MM.1S (cell line): ENCODE measurements around the gene SORCS2.

Experiments
- DNase-seq: peaks from one replicate; pipeline ENCODE4 v3.0.0-alpha.2; 2015
- H2AFZ ChIP-seq: fragments of 300-600 bp; sonication (generic); 2 replicates; pipeline ENCODE4 v1.6.0; 2016; ENCODE audit warnings: antibody characterized with exemption, low read length
- H3F3A ChIP-seq: fragments of 300-600 bp; sonication (generic); 2 replicates; pipeline ENCODE4 v1.6.1; 2016; ENCODE audit warnings: mild to moderate bottlenecking, antibody characterized with exemption, low read length, moderate library complexity, mixed read lengths; ENCODE audit not compliant: insufficient read depth
- H3K27ac ChIP-seq: fragments of 300-600 bp; sonication (generic); 2 replicates; pipeline ENCODE4 v1.5.1; 2016; ENCODE audit warnings: mild to moderate bottlenecking, low read length
- H3K27me3 ChIP-seq: fragments of 300-600 bp; sonication (generic); replicated peaks from 2 replicates; pipeline ENCODE4 v1.6.0; 2016; ENCODE audit warnings: low read length; ENCODE audit not compliant: insufficient read depth
- H3K36me3 ChIP-seq: fragments of 300-600 bp; sonication (generic); replicated peaks from 2 replicates; pipeline ENCODE4 v1.6.1; 2016; ENCODE audit warnings: mild to moderate bottlenecking, low read length, mixed read lengths; ENCODE audit not compliant: insufficient read depth
- H3K4me1 ChIP-seq: fragments of 300-600 bp; sonication (generic); 2 replicates; pipeline ENCODE4 v1.6.1; 2016; ENCODE audit warnings: low read length, mixed read lengths
- H3K4me2 ChIP-seq: fragments of 300-600 bp; sonication (generic); 2 replicates; pipeline ENCODE4 v1.6.0; 2016; ENCODE audit warnings: low read depth, low read length
- H3K4me3 ChIP-seq: fragments of 300-600 bp; sonication (generic); 2 replicates; pipeline ENCODE4 v1.5.1; 2016; ENCODE audit warnings: low read length, mixed read lengths
- H3K79me2 ChIP-seq: fragments of 300-600 bp; sonication (generic); 2 replicates; pipeline ENCODE4 v1.6.1; 2016; ENCODE audit warnings: mixed run types, low read length, mixed read lengths
- H3K9ac ChIP-seq: fragments of 300-600 bp; sonication (generic); 2 replicates; pipeline ENCODE4 v1.6.1; 2016; ENCODE audit warnings: low read length, mixed read lengths
- H3K9me2 ChIP-seq: fragments of 300-600 bp; sonication (generic); replicated peaks from 2 replicates; pipeline ENCODE4 v1.6.1; 2016; ENCODE audit warnings: mild to moderate bottlenecking, low read length, mixed read lengths; ENCODE audit not compliant: insufficient read depth
- H3K9me3 ChIP-seq: fragments of 300-600 bp; sonication (generic); replicated peaks from 2 replicates; pipeline ENCODE4 v1.6.1; 2016; ENCODE audit warnings: mild to moderate bottlenecking, low read length, mixed read lengths; ENCODE audit not compliant: insufficient read depth
- H4K20me1 ChIP-seq: fragments of 300-600 bp; sonication (generic); 2 replicates; pipeline ENCODE4 v1.6.1; 2016; ENCODE audit warnings: mild to moderate bottlenecking, low read length, moderate library complexity, mixed read lengths; ENCODE audit not compliant: insufficient read depth
- EZH2 ChIP-seq: fragments of 300-600 bp; sonication (generic); optimal IDR thresholded peaks from 2 replicates; pipeline ENCODE3; 2017; ENCODE audit warnings: low read depth, mild to moderate bottlenecking, antibody characterized with exemption, low read length, mixed read lengths
- EZH2phosphoT487 ChIP-seq: fragments of 300-600 bp; sonication (generic); IDR thresholded peaks from 2 replicates; pipeline ENCODE4 v1.6.1; 2018; ENCODE audit warnings: antibody characterized with exemption, low read length
- TF ChIP-seq, protein P1 (sequence below): fragments of 300-600 bp; sonication (generic); IDR thresholded peaks from 2 replicates; pipeline ENCODE4 v1.5.1; 2016; ENCODE audit warnings: antibody characterized with exemption, low read length, mixed read lengths

Gene SORCS2

GRCh38 chr4:7279902-7280301 lies 87.6 kb downstream of the SORCS2 start:
- H3K9ac ChIP-seq: no peak overlapping the region
- no peak overlapping the region for H3K4me3 ChIP-seq
- H3K4me2 ChIP-seq: no peak overlapping the region
- H3K9me3 ChIP-seq: no peaks in the 10 kb centered on the region
- peaks cover 97% of the 10 kb centered on the region for H3K27me3 ChIP-seq
- TF ChIP-seq, protein P1, sequence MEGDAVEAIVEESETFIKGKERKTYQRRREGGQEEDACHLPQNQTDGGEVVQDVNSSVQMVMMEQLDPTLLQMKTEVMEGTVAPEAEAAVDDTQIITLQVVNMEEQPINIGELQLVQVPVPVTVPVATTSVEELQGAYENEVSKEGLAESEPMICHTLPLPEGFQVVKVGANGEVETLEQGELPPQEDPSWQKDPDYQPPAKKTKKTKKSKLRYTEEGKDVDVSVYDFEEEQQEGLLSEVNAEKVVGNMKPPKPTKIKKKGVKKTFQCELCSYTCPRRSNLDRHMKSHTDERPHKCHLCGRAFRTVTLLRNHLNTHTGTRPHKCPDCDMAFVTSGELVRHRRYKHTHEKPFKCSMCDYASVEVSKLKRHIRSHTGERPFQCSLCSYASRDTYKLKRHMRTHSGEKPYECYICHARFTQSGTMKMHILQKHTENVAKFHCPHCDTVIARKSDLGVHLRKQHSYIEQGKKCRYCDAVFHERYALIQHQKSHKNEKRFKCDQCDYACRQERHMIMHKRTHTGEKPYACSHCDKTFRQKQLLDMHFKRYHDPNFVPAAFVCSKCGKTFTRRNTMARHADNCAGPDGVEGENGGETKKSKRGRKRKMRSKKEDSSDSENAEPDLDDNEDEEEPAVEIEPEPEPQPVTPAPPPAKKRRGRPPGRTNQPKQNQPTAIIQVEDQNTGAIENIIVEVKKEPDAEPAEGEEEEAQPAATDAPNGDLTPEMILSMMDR: no peak
- TF ChIP-seq EZH2phosphoT487: no peak
- no peak for TF ChIP-seq EZH2
- H3K4me1 ChIP-seq: no peaks in the 10 kb centered on the region
- no peak overlapping the region for H3K27ac ChIP-seq
- no peaks in the 10 kb centered on the region for H3K36me3 ChIP-seq
- no peak overlapping the region for H2AFZ ChIP-seq
- H3F3A ChIP-seq: no peaks in the 10 kb centered on the region
- no peaks in the 10 kb centered on the region for H4K20me1 ChIP-seq
- H3K9me2 ChIP-seq: no peaks in the 10 kb centered on the region
- no peaks in the 10 kb centered on the region for H3K79me2 ChIP-seq
- no peak for DNase-seq

DNA sequence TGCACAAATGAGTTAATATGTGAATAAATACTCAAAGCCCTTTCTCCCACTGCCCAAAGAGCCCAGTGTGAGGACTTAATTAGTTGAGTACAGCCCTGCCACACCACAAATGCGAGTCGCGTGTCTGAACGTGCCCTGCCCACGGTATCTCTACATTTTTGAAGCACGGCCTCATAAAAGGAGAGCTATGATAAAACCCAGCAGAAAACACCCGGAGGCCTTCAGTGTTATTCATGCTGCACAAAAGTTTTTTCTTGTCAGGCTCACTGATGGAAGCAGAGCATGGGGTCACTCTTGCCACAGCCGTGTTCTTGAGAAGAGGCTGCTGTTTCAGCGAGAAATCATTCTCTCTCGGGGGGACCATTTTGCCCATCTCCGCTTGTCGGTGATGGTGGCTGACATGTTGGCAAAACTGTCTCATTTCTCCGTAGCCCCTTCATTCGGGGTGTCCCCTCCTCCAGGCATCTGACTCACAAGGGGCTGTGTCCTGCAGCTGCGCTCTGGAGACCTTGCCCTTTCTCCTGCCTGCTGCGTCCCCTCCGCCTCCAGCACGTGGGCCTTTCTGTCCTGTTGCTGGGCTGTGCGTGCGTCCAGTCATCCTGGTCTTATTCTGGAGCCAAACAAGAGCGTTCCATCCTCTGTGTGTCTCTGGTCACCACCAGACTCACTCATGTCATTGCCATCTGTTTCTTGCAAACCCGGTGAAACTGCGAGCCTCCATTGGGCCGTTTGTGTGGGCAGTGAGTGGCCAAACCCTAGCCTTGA lies 88.8 kb downstream of the SORCS2 start:
- no peaks in the 10 kb centered on the region for H3K79me2 ChIP-seq
- no peak overlapping the region for H3K4me3 ChIP-seq
- H4K20me1 ChIP-seq: no peaks in the 10 kb centered on the region
- no peaks in the 10 kb centered on the region for H3K9me3 ChIP-seq
- H2AFZ ChIP-seq: no peak overlapping the region
- H3K9ac ChIP-seq: no peak overlapping the region
- peaks cover 94% of the 10 kb centered on the region for H3K27me3 ChIP-seq
- no peaks in the 10 kb centered on the region for H3F3A ChIP-seq
- DNase-seq: no peak
- H3K27ac ChIP-seq: no peak overlapping the region
- no peaks in the 10 kb centered on the region for H3K9me2 ChIP-seq
- H3K36me3 ChIP-seq: no peaks in the 10 kb centered on the region
- H3K4me1 ChIP-seq: no peaks in the 10 kb centered on the region
- TF ChIP-seq EZH2 (no peak), EZH2phosphoT487 (no peak)
- TF ChIP-seq, protein P1: no peak
- H3K4me2 ChIP-seq: no peak overlapping the region

- Histone ChIP-seq H3F3A (no peaks in the 10 kb centered on the region), H3K4me2 (no peak overlapping the region), H3K27me3 (peaks cover 96% of the 10 kb centered on the region), H3K9ac (no peak overlapping the region), H3K27ac (no peak overlapping the region), H3K9me3 (no peaks in the 10 kb centered on the region), H3K36me3 (no peaks in the 10 kb centered on the region), H3K79me2 (no peaks in the 10 kb centered on the region), H2AFZ (no peak overlapping the region), H3K4me1 (no peaks in the 10 kb centered on the region), H3K4me3 (no peak overlapping the region), H4K20me1 (no peaks in the 10 kb centered on the region), H3K9me2 (no peaks in the 10 kb centered on the region)
- TF ChIP-seq EZH2 (no peak), EZH2phosphoT487 (no peak)
- TF ChIP-seq, protein P1: no peak
- DNase-seq: no peak
These were observed 89.6 kb downstream of the SORCS2 start for GRCh38 chr4:7281691-7282665.
